ENCODE results near the gene VEZT. TPM values are rescaled to one million over a fixed set of nuclear protein-coding genes. Genes with fewer than 3 reads are reported as not detected.
"Not testable (repeated sequence)": the region's sequence is repeated elsewhere in the genome, so short reads cannot be mapped to it uniquely, and the experiment has no call there.

VEZT gene
- total RNA-seq, 2 experiments from 2014 or later, result 33.3 to 41.7 TPM

GRCh38 chr12:95187865-95188415 lies 29.7 kb upstream of the VEZT start:
- no peaks in the 10 kb centered on the region for H3K4me1 Mint-ChIP-seq
- no peaks in the 10 kb centered on the region for H3K9me3 Mint-ChIP-seq
- H3K36me3 Mint-ChIP-seq (ENCODE audit: low read depth), result no peaks in the 10 kb centered on the region
- H3K27ac Mint-ChIP-seq, result no peak overlapping the region
- H3K4me3 Mint-ChIP-seq, result no peak overlapping the region
- ChIA-PET POLR2A (interaction anchor here (0.6 kb wide), 1 partner anchor 1040 kb away, joined by 4 read pairs; no protein-coding TSS in a partner anchor), CTCF (interaction anchor here (0.6 to 1.8 kb wide), 3 partner anchors 12 to 66 kb away, joined by 3 to 7 read pairs (median 3); no protein-coding TSS in a partner anchor)
- DNase-seq, result no peak
- H3K27me3 Mint-ChIP-seq, result no peaks in the 10 kb centered on the region

- ChIA-PET CTCF (no interaction called here), POLR2A (no interaction called here)
- Mint-ChIP-seq H3K27me3 (no peaks in the 10 kb centered on the region), H3K27ac (no peak overlapping the region), H3K4me1 (no peaks in the 10 kb centered on the region), H3K9me3 (no peaks in the 10 kb centered on the region), H3K4me3 (no peak overlapping the region), H3K36me3 (ENCODE audit: low read depth) (no peaks in the 10 kb centered on the region)
- no peak for DNase-seq
Observed at GRCh38 chr12:95191060-95191696, 26.4 kb upstream of the VEZT start.

GRCh38 chr12:95192271-95192670 lies 25.3 kb upstream of the VEZT start:
- CTCF ChIA-PET, result interaction anchor here (0.6 kb wide), 1 partner anchor 193 kb away, joined by 3 read pairs; no protein-coding TSS in a partner anchor
- Mint-ChIP-seq H3K4me3 (no peak overlapping the region), H3K4me1 (no peaks in the 10 kb centered on the region), H3K27ac (no peak overlapping the region), H3K9me3 (no peaks in the 10 kb centered on the region), H3K36me3 (ENCODE audit: low read depth) (no peaks in the 10 kb centered on the region), H3K27me3 (no peaks in the 10 kb centered on the region)
- no peak for DNase-seq
- POLR2A ChIA-PET, result no interaction called here

GRCh38 chr12:95193139-95193538 lies 24.5 kb upstream of the VEZT start:
- no peak for DNase-seq
- Mint-ChIP-seq H3K27ac (no peak overlapping the region), H3K36me3 (ENCODE audit: low read depth) (no peaks in the 10 kb centered on the region), H3K4me3 (no peak overlapping the region), H3K27me3 (no peaks in the 10 kb centered on the region), H3K4me1 (no peaks in the 10 kb centered on the region), H3K9me3 (no peaks in the 10 kb centered on the region)
- CTCF ChIA-PET, result interaction anchor here (0.8 kb wide), 1 partner anchor 24 kb away, joined by 5 read pairs; the partner anchor contains the start of gene FGD6
- POLR2A ChIA-PET, result no interaction called here

- Mint-ChIP-seq H3K4me1 (no peaks in the 10 kb centered on the region), H3K36me3 (ENCODE audit: low read depth) (no peaks in the 10 kb centered on the region), H3K27ac (no peak overlapping the region), H3K27me3 (no peaks in the 10 kb centered on the region), H3K4me3 (no peak overlapping the region), H3K9me3 (no peaks in the 10 kb centered on the region)
- CTCF ChIA-PET, result no interaction called here
- DNase-seq, result no peak
- POLR2A ChIA-PET, result no interaction called here
Observed at GRCh38 chr12:95195122-95195521, 22.5 kb upstream of the VEZT start.

- H3K4me3 Mint-ChIP-seq; H3K36me3 Mint-ChIP-seq (ENCODE audit: low read depth); CTCF ChIA-PET; DNase-seq; POLR2A ChIA-PET; H3K9me3 Mint-ChIP-seq; H3K27ac Mint-ChIP-seq; H3K4me1 Mint-ChIP-seq; H3K27me3 Mint-ChIP-seq: not testable (repeated sequence)
Observed at GRCh38 chr12:95196875-95197569, 20.6 kb upstream of the VEZT start.

GRCh38 chr12:95197636-95198035 lies 20.0 kb upstream of the VEZT start:
- no peaks in the 10 kb centered on the region for H3K27me3 Mint-ChIP-seq
- H3K4me1 Mint-ChIP-seq, result peaks cover 2% of the 10 kb centered on the region
- ChIA-PET CTCF (no interaction called here), POLR2A (no interaction called here)
- H3K9me3 Mint-ChIP-seq, result no peaks in the 10 kb centered on the region
- no peak for DNase-seq
- H3K4me3 Mint-ChIP-seq, result no peak overlapping the region
- H3K27ac Mint-ChIP-seq, result no peak overlapping the region
- no peaks in the 10 kb centered on the region for H3K36me3 Mint-ChIP-seq (ENCODE audit: low read depth)

GRCh38 chr12:95198914-95199313 lies 18.7 kb upstream of the VEZT start:
- POLR2A ChIA-PET, result no interaction called here
- Mint-ChIP-seq H3K9me3 (no peaks in the 10 kb centered on the region), H3K4me1 (peaks cover 6% of the 10 kb centered on the region), H3K36me3 (ENCODE audit: low read depth) (no peaks in the 10 kb centered on the region), H3K4me3 (no peak overlapping the region), H3K27ac (no peak overlapping the region), H3K27me3 (no peaks in the 10 kb centered on the region)
- no peak for DNase-seq
- CTCF ChIA-PET, result interaction anchor here (1.3 kb wide), 1 partner anchor 10 kb away, joined by 3 read pairs; no protein-coding TSS in a partner anchor

- ChIA-PET POLR2A (no interaction called here), CTCF (interaction anchor here (0.7 to 3.0 kb wide), 6 partner anchors 11 to 196 kb away, joined by 3 to 7 read pairs (median 4); no protein-coding TSS in a partner anchor)
- peaks cover 8% of the 10 kb centered on the region for H3K4me1 Mint-ChIP-seq
- H3K9me3 Mint-ChIP-seq, result no peaks in the 10 kb centered on the region
- H3K36me3 Mint-ChIP-seq (ENCODE audit: low read depth), result no peaks in the 10 kb centered on the region
- H3K27me3 Mint-ChIP-seq, result no peaks in the 10 kb centered on the region
- no peak overlapping the region for H3K4me3 Mint-ChIP-seq
- H3K27ac Mint-ChIP-seq, result no peak overlapping the region
- DNase-seq, result no peak
Observed at GRCh38 chr12:95200128-95200894, 17.3 kb upstream of the VEZT start.

- POLR2A ChIA-PET, result no interaction called here
- Mint-ChIP-seq H3K27me3 (no peaks in the 10 kb centered on the region), H3K36me3 (ENCODE audit: low read depth) (no peaks in the 10 kb centered on the region), H3K4me3 (no peak overlapping the region), H3K27ac (no peak overlapping the region), H3K9me3 (no peaks in the 10 kb centered on the region), H3K4me1 (peaks cover 8% of the 10 kb centered on the region)
- DNase-seq, result no peak
- CTCF ChIA-PET, result interaction anchor here (0.7 to 3.0 kb wide), 4 partner anchors 10 to 25 kb away, joined by 4 to 7 read pairs (median 4); no protein-coding TSS in a partner anchor
Observed at GRCh38 chr12:95201056-95201670, 16.4 kb upstream of the VEZT start.

GRCh38 chr12:95202691-95203486 lies 14.7 kb upstream of the VEZT start:
- Mint-ChIP-seq H3K4me1 (peaks cover 8% of the 10 kb centered on the region), H3K27ac (no peak overlapping the region), H3K4me3 (no peak overlapping the region), H3K27me3 (no peaks in the 10 kb centered on the region), H3K36me3 (ENCODE audit: low read depth) (no peaks in the 10 kb centered on the region), H3K9me3 (no peaks in the 10 kb centered on the region)
- DNase-seq, result no peak
- CTCF ChIA-PET, result interaction anchor here (1.0 to 3.0 kb wide), 3 partner anchors 11 to 15 kb away, joined by 3 to 7 read pairs (median 4); partner anchors contain the start of genes FGD6 and VEZT
- POLR2A ChIA-PET, result no interaction called here

- Mint-ChIP-seq H3K27me3 (no peaks in the 10 kb centered on the region), H3K27ac (no peak overlapping the region), H3K36me3 (ENCODE audit: low read depth) (no peaks in the 10 kb centered on the region), H3K4me1 (peaks cover 8% of the 10 kb centered on the region), H3K4me3 (no peak overlapping the region), H3K9me3 (no peaks in the 10 kb centered on the region)
- CTCF ChIA-PET, result no interaction called here
- DNase-seq, result no peak
- POLR2A ChIA-PET, result no interaction called here
Observed at GRCh38 chr12:95203487-95204030, 14.0 kb upstream of the VEZT start.
